T follicular helper cell (primary cell): ENCODE data around the gene NAXD.
"Not testable (repeated sequence)": the region's sequence is repeated elsewhere in the genome, so short reads cannot be mapped to it uniquely, and the experiment has no call there.

Experiments used
- DNase-seq: peaks from one replicate; pipeline ENCODE4 v3.0.0-alpha.2; 2020; ENCODE audit warnings: low read depth
- total RNA-seq, 2 experiments: gene quantifications; one replicate each; lab custom pipeline; 2026; lab: John Stamatoyannopoulos, UW

NAXD gene
- total RNA-seq, result 46.5 to 57.0 reads per million in 2 experiments

DNA sequence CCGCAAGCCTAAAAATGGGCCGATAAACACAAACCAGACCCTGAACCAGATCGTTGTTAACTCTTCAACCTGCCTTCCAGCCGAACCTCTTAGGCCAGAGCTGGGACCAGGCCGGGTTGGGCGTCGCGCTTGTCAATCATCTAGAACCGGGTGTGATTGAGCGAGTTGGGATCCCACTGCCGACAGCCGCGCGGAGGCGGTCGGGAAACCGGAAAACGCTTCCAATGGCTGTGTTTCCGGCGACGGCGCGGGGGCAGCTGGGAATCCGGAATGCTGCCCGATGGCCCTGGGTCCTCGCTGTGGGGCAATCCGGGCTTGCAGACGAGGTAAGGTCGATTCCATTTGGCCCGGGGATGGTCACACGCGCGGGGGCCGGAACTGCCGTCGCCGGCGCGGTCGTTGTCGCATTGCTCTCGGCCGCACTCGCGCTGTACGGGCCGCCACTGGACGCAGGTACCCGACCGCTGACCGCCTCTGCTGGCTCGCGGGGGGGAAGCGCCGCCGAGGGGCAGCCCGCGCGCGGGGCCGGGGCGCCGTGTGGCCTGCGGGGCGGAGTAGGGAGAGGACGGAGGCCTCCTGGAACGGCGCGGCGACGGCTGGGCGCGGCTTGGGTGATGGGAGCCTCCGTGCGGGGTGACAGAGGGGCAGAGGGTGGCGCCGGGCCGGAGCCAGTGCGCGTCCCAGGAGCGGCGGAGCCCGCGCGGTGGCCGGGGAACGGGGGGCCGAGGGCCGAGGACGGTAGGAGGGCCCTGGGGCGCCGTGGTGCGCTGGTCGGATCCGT, at the start of gene NAXD:
Gene NAXD (plus strand): TSS at position 224 of the 781 bp plus-strand sequence. CDS start 57 bp downstream, at position 281.
- DNase-seq, result peak; percentile 63

DNA sequence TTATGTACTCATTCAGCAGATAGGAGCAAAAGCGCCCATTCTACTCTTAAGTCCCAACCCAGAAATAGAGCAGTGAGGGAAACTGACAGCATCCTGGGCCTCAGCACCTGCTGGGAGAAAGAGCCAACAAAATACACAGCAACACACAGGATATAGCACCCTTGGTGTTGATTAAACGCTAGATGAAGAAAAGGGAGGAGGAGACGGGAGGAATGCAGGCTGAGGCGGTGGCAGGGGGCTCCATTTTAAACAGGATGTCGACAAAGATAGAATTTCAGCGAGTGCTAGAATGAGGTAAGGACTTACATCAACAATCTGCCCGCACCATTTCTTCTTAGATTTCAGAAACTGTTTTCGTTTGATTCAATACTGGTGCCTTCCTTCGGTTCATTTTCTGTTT, 49.2 kb upstream of the NAXD start:
- no peak for DNase-seq

DNA sequence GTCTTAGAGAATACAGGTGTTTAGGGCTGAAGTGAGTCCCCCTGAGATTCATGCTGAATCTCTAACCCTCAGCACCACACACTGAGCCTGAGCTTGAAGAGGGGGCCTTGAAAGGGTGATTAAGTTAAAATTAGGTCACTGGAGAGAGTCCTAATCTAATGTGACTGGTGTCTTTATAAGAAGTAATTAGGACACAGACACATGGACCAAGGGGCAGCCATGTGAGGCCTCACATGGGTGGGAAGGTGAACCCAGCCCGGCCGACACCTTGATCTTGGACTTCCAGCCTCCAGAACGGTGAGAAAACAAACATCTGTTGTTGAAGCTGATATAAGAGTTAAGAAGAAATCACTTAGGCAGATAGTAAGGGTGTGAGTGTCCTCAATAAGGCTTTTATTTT, 46.7 kb upstream of the NAXD start:
- no peak for DNase-seq

DNA sequence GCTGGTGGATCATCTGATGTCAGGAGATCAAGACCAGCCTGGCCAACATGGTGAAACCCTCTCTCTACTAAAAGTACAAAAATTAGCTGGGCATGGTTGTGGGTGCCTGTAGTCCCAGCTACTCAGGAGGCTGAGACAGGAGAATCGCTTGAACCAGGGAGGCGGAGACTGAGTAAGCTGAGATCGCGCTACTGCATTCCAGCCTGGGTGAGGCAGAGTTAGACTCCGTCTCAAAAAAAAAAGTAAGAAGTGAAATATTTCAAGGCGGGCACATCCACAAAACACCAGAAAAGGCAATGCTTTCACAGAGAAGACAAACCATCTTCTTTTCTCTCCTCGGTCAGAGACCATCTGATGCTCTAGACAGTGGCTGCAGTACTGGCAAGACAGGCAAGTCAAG, 45.4 kb upstream of the NAXD start:
- DNase-seq, result not testable (repeated sequence)

DNA sequence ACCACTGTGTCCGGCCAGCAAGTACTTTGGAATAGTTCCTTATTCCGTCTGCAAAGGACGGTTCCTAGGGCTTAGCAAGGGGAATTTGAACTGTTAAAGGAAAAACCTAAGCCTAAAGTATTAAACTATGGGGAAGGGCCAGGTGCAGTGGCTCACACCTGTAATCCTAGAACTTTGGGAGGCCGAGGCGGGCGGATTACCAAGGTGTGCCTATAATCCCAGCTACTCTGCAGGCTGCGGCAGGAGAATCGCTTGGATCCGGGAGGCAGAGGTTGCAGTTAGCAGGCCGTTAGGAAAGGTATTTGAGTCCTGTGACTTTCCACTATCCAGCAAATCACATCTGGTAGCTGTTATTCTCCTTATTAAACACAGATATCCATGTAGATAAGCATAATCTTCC, 44.5 kb upstream of the NAXD start:
- DNase-seq, result no peak

- DNase-seq, result no peak
These were observed 43.2 kb upstream of the NAXD start for GRCh38 chr13:110571896-110572777.

DNA sequence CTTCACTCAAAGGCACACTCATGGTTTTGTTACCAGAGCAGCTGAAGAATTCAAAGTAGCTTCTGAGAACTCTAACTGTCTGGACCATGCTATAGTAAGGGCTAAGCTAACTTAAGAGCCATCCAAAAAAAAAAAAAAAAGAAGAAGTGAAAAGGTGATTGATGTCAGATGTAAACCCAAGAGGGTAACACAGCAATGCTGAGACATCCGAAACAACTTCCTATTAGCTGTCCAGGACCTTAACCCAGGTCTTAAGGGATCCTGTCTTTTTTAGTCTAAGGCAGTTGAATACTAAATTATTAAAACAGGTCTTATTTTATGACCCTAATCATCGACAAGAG, 42.6 kb upstream of the NAXD start:
- no peak for DNase-seq

GRCh38 chr13:110574161-110574560, 41.2 kb upstream of the NAXD start:
- no peak for DNase-seq

DNA sequence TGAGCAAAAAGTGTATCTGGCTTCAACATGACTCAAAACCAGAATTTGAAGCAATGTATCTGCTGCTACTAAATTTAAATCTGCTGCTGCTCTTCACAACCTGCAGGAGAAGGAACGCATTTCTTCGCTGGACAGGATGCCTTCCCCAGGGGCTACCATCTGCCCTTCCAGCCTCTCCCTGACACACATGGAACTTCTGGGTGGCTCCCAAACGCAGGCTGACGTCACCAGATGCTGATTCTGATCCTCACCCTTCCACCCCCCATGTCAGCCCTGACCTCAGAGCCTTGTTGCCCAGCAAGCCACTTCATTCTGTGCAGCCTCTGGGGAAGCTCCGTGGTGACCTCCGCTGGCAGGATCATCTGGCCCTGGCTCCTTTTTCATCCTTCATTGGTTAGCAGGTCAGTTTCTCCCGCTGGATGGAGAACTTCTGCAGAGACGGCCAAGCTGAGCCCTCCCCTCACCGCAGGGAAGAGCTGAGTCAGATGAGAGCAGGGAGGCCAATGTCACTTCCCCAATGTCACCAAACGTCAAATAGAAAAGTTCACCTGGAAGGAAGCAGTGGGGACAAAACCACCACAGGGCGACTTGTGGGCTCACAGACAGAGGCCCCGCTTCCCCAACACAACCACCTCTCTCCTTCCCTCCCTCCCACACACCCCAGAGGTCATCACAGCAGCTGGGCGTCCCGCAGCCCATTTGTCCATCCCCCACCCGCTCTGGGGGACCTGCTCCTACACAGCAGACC, 39.8 kb upstream of the NAXD start:
- DNase-seq, result no peak

DNA sequence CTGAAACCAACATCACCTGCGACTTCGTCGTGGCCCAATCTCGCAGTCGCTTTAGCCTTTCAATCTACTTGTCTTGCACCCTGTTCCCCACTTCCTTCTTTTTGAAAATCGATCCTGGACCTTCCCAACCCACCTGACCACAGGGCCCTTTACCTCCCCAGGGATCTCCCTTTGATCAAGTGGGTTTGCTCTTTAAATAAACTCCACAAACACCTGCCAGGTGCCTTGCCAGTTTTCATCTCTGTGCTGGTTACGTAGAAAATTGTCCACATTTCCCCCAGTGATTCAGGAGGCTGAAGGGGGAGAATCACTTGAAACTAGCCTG, 39.3 kb upstream of the NAXD start:
- no peak for DNase-seq

GRCh38 chr13:110576736-110577476, 38.4 kb upstream of the NAXD start:
- no peak for DNase-seq

GRCh38 chr13:110578363-110578762, 37.0 kb upstream of the NAXD start:
- no peak for DNase-seq

- no peak for DNase-seq
These were observed 34.5 kb upstream of the NAXD start for GRCh38 chr13:110580800-110581199.

- DNase-seq, result no peak
These were observed 33.7 kb upstream of the NAXD start for GRCh38 chr13:110581506-110582185.

- no peak for DNase-seq
These were observed 32.9 kb upstream of the NAXD start for GRCh38 chr13:110582421-110582954.

GRCh38 chr13:110583178-110583865, 32.0 kb upstream of the NAXD start:
- no peak for DNase-seq

GRCh38 chr13:110589793-110590390, 25.5 kb upstream of the NAXD start:
- no peak for DNase-seq

GRCh38 chr13:110590577-110590976, 24.8 kb upstream of the NAXD start:
- DNase-seq, result no peak

GRCh38 chr13:110592665-110593064, 22.7 kb upstream of the NAXD start:
- no peak for DNase-seq
